Measurements from ENCODE around the gene SLC25A44. TPM values are rescaled to one million over a fixed set of nuclear protein-coding genes. Genes with fewer than 3 reads are reported as not detected.

Gene SLC25A44
- total RNA-seq, 2 experiments from 2014 or later = 11.6 to 13.0 TPM

DNA sequence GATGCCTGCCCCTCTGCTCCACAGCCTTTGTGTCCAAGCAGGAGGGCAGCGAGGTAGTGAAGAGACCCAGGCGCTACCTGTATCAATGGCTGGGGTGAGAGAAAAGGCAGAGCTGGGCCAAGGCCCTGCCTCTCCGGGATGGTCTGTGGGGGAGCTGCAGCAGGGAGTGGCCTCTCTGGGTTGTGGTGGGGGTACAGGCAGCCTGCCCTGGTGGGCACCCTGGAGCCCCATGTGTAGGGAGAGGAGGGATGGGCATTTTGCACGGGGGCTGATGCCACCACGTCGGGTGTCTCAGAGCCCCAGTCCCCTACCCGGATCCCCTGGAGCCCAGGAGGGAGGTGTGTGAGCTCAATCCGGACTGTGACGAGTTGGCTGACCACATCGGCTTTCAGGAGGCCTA is 48.8 kb downstream of the SLC25A44 start:
- intact Hi-C loops (cut with DNase I, micrococcal nuclease) = no loop called here
- ChIA-PET CTCF (no interaction called here), POLR2A (no interaction called here)
- no peaks in the 10 kb centered on the region for H3K27me3 Mint-ChIP-seq
- TF ChIP-seq, protein P1, sequence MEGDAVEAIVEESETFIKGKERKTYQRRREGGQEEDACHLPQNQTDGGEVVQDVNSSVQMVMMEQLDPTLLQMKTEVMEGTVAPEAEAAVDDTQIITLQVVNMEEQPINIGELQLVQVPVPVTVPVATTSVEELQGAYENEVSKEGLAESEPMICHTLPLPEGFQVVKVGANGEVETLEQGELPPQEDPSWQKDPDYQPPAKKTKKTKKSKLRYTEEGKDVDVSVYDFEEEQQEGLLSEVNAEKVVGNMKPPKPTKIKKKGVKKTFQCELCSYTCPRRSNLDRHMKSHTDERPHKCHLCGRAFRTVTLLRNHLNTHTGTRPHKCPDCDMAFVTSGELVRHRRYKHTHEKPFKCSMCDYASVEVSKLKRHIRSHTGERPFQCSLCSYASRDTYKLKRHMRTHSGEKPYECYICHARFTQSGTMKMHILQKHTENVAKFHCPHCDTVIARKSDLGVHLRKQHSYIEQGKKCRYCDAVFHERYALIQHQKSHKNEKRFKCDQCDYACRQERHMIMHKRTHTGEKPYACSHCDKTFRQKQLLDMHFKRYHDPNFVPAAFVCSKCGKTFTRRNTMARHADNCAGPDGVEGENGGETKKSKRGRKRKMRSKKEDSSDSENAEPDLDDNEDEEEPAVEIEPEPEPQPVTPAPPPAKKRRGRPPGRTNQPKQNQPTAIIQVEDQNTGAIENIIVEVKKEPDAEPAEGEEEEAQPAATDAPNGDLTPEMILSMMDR (IDR thresholded peaks at IDR 0.05) = no peak
- no peak overlapping the region for H3K4me3 ChIP-seq (ENCODE audit: low read length)
- peaks cover 26% of the 10 kb centered on the region for H3K36me3 ChIP-seq (ENCODE audit: insufficient read depth, low read length)
- ATAC-seq (ENCODE audit: poor library complexity) (no peak), DNase-seq (no peak)
- no peak overlapping the region for H3K27ac ChIP-seq (ENCODE audit: low read depth in 1 of 2, low read length in 2 of 2)
- H3K9me3 Mint-ChIP-seq = no peaks in the 10 kb centered on the region
- H3K27me3 ChIP-seq (ENCODE audit: control insufficient read depth in 1 of 2, insufficient read depth in 2 of 2, low read length in 2 of 2) = no peaks in the 10 kb centered on the region
- no peaks in the 10 kb centered on the region for H3K9me3 ChIP-seq (ENCODE audit: control insufficient read depth in 1 of 2, insufficient read depth in 1 of 2, low read length in 2 of 2)
- peaks cover 20% of the 10 kb centered on the region for H3K4me1 ChIP-seq (ENCODE audit: insufficient read depth, low read length)
- H3K36me3 Mint-ChIP-seq (ENCODE audit: low read depth) = peaks cover 31% of the 10 kb centered on the region
- H3K4me3 Mint-ChIP-seq = no peak overlapping the region
- H3K4me1 Mint-ChIP-seq (ENCODE audit: low read depth) = peaks cover 21% of the 10 kb centered on the region
- H3K27ac Mint-ChIP-seq = no peak overlapping the region

DNA sequence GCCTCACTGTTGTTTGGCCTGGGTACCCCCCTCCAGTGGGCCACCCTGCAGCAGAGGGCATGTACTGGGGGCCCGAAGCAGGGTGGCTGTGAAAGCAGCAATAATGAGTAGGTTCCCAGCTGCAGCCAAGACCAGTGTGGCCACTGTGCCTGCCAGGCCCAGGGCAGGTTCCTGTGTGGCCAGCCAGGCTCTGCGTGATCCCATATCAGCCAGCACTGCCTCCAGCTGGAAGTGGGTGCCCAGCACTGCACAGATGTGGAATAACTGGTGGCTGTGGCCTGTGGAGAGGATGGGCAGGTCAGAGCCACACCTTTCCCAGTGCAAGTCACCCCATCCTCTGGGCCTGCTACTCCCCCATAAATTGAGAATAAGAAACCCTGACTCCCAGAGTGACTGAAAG is 50.2 kb downstream of the SLC25A44 start:
- H3K27ac Mint-ChIP-seq = no peak overlapping the region
- intact Hi-C loops (cut with DNase I, micrococcal nuclease) = no loop called here
- ATAC-seq (ENCODE audit: poor library complexity) = no peak
- ChIA-PET CTCF (no interaction called here), POLR2A (no interaction called here)
- Histone ChIP-seq H3K27me3 (ENCODE audit: control insufficient read depth in 1 of 2, insufficient read depth in 2 of 2, low read length in 2 of 2) (no peaks in the 10 kb centered on the region), H3K9me3 (ENCODE audit: control insufficient read depth in 1 of 2, insufficient read depth in 1 of 2, low read length in 2 of 2) (no peaks in the 10 kb centered on the region), H3K27ac (ENCODE audit: low read depth in 1 of 2, low read length in 2 of 2) (no peak overlapping the region), H3K4me3 (ENCODE audit: low read length) (no peak overlapping the region), H3K36me3 (ENCODE audit: insufficient read depth, low read length) (peaks cover 13% of the 10 kb centered on the region), H3K4me1 (ENCODE audit: insufficient read depth, low read length) (peaks cover 20% of the 10 kb centered on the region)
- H3K4me1 Mint-ChIP-seq (ENCODE audit: low read depth) = peaks cover 21% of the 10 kb centered on the region
- H3K9me3 Mint-ChIP-seq = no peaks in the 10 kb centered on the region
- H3K36me3 Mint-ChIP-seq (ENCODE audit: low read depth) = peaks cover 17% of the 10 kb centered on the region
- TF ChIP-seq, protein P1 (IDR thresholded peaks at IDR 0.05) = no peak
- DNase-seq = no peak
- no peaks in the 10 kb centered on the region for H3K27me3 Mint-ChIP-seq
- H3K4me3 Mint-ChIP-seq = peak overlapping the region; percentile 83

GRCh38 chr1:156244712-156245111 is 50.8 kb downstream of the SLC25A44 start:
- DNase-seq = no peak
- CTCF ChIA-PET = no interaction called here
- peak overlapping the region; percentile 31 for H3K27ac Mint-ChIP-seq
- H3K4me3 ChIP-seq (ENCODE audit: low read length) = no peak overlapping the region
- no peak for ATAC-seq (ENCODE audit: poor library complexity)
- peaks cover 21% of the 10 kb centered on the region for H3K4me1 Mint-ChIP-seq (ENCODE audit: low read depth)
- no peaks in the 10 kb centered on the region for H3K27me3 Mint-ChIP-seq
- no peaks in the 10 kb centered on the region for H3K9me3 ChIP-seq (ENCODE audit: control insufficient read depth in 1 of 2, insufficient read depth in 1 of 2, low read length in 2 of 2)
- peak overlapping the region; percentile 83 for H3K4me3 Mint-ChIP-seq
- peaks cover 13% of the 10 kb centered on the region for H3K36me3 ChIP-seq (ENCODE audit: insufficient read depth, low read length)
- no peak overlapping the region for H3K27ac ChIP-seq (ENCODE audit: low read depth in 1 of 2, low read length in 2 of 2)
- peaks cover 20% of the 10 kb centered on the region for H3K4me1 ChIP-seq (ENCODE audit: insufficient read depth, low read length)
- intact Hi-C loops (cut with DNase I, micrococcal nuclease) = no loop called here
- TF ChIP-seq, protein P1 (IDR thresholded peaks at IDR 0.05) = no peak
- H3K27me3 ChIP-seq (ENCODE audit: control insufficient read depth in 1 of 2, insufficient read depth in 2 of 2, low read length in 2 of 2) = no peaks in the 10 kb centered on the region
- POLR2A ChIA-PET = interaction anchor here (1.9 to 2.4 kb wide), 2 partner anchors 20 to 38 kb away, joined by 4 to 8 read pairs; partner anchors contain the start of gene SMG5
- no peaks in the 10 kb centered on the region for H3K9me3 Mint-ChIP-seq
- H3K36me3 Mint-ChIP-seq (ENCODE audit: low read depth) = peaks cover 12% of the 10 kb centered on the region

Measured in CD4-positive, alpha-beta T cell (primary cell).